Mesodermal cell (in vitro differentiated cells): ENCODE data around the gene RASGRP4.

Experiments
- H3K27ac ChIP-seq: 2 replicates; pipeline ENCODE4 v1.7.0; 2013; ENCODE audit warnings: mild to moderate bottlenecking, low read depth, low read length, moderate library complexity; ENCODE audit not compliant: severe bottlenecking
- H3K36me3 ChIP-seq: 2 replicates; pipeline ENCODE4 v1.7.1; 2013; ENCODE audit warnings: mild to moderate bottlenecking, low read length, moderate library complexity; ENCODE audit not compliant: control insufficient read depth, insufficient read depth
- H3K4me1 ChIP-seq: one replicate; pipeline ENCODE4 v1.7.1; 2013; ENCODE audit warnings: mild to moderate bottlenecking, low read length; ENCODE audit not compliant: insufficient read depth, control insufficient read depth, poor library complexity, severe bottlenecking
- H3K4me3 ChIP-seq: 2 replicates; pipeline ENCODE4 v1.7.0; 2013; ENCODE audit warnings: low read length, control low read depth, mild to moderate bottlenecking; ENCODE audit not compliant: insufficient read depth, poor library complexity, severe bottlenecking; ENCODE audit errors: extremely low read depth
- H3K9me3 ChIP-seq: 2 replicates; pipeline ENCODE4 v1.7.1; 2013; ENCODE audit warnings: mild to moderate bottlenecking, low read length, moderate library complexity; ENCODE audit not compliant: control insufficient read depth
- WGBS, 2 experiments: methylation state at CpG; one replicate each; pipeline ENCODE4 v1.1.5; 2013; ENCODE audit warnings: missing lambda C conversion rate in 2 of 2; ENCODE audit not compliant: insufficient coverage in 2 of 2; 5-methylcytosine and 5-hydroxymethylcytosine counted together

RASGRP4 gene

GRCh38 chr19:38401148-38401547 lies 24.9 kb downstream of the RASGRP4 start:
- Histone ChIP-seq H3K4me3 (no peak overlapping the region), H3K4me1 (peaks cover 19% of the 10 kb centered on the region), H3K36me3 (peaks cover 13% of the 10 kb centered on the region), H3K27ac (peak overlapping the region; percentile 86), H3K9me3 (no peaks in the 10 kb centered on the region)
- no CpG with 5 or more reads among the region's 3 CpGs for WGBS, 2 experiments

- WGBS, 2 experiments = 66 to 76% methylated on average over 4 to 5 of the region's 5 CpGs
- Histone ChIP-seq H3K9me3 (no peaks in the 10 kb centered on the region), H3K4me3 (no peak overlapping the region), H3K27ac (peak overlapping the region; percentile 81), H3K36me3 (peaks cover 13% of the 10 kb centered on the region), H3K4me1 (peaks cover 19% of the 10 kb centered on the region)
Observed at GRCh38 chr19:38400361-38400760, 25.7 kb downstream of the RASGRP4 start.

DNA sequence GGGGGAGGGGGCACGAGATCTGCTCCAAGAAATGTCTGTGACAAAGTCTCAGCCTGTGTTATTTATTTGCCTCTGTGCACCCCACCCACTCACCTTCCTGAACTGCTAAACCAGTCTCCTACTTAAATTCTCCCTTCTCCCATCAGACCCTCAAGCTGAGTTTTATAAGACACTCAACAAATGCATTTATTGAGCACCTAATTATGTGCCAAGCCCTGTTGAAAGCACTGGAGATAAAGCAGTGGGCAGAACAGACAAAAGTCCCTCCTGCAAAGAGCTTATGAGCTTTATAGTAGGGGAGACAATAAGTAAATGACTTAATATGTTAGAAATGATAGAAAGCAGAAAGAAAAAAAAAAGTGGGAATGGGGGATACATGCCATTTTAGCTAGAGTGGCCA lies 26.5 kb downstream of the RASGRP4 start:
- H3K4me1 ChIP-seq = peaks cover 19% of the 10 kb centered on the region
- no peak overlapping the region for H3K27ac ChIP-seq
- peaks cover 21% of the 10 kb centered on the region for H3K36me3 ChIP-seq
- H3K4me3 ChIP-seq = no peak overlapping the region
- no peaks in the 10 kb centered on the region for H3K9me3 ChIP-seq
- 80 to 83% methylated on average over 1 of the region's 1 CpG for WGBS, 2 experiments

GRCh38 chr19:38399081-38399480 lies 26.9 kb downstream of the RASGRP4 start:
- 33 to 75% methylated on average over 1 to 2 of the region's 9 CpGs for WGBS, 2 experiments
- peaks cover 19% of the 10 kb centered on the region for H3K4me1 ChIP-seq
- no peak overlapping the region for H3K27ac ChIP-seq
- no peak overlapping the region for H3K4me3 ChIP-seq
- no peaks in the 10 kb centered on the region for H3K9me3 ChIP-seq
- H3K36me3 ChIP-seq = peaks cover 26% of the 10 kb centered on the region

GRCh38 chr19:38395381-38396114 lies 30.5 kb downstream of the RASGRP4 start:
- no peaks in the 10 kb centered on the region for H3K9me3 ChIP-seq
- H3K36me3 ChIP-seq = peaks cover 53% of the 10 kb centered on the region
- 97% methylated on average over 73 to 82 of the region's 86 CpGs for WGBS, 2 experiments
- H3K4me3 ChIP-seq = no peak overlapping the region
- H3K27ac ChIP-seq = no peak overlapping the region
- peaks cover 22% of the 10 kb centered on the region for H3K4me1 ChIP-seq

- WGBS, 2 experiments = 82 to 92% methylated on average over 26 to 30 of the region's 30 CpGs
- peaks cover 19% of the 10 kb centered on the region for H3K4me1 ChIP-seq
- no peak overlapping the region for H3K27ac ChIP-seq
- H3K36me3 ChIP-seq = peaks cover 53% of the 10 kb centered on the region
- no peaks in the 10 kb centered on the region for H3K9me3 ChIP-seq
- H3K4me3 ChIP-seq = no peak overlapping the region
Observed at GRCh38 chr19:38394488-38394887, 31.5 kb downstream of the RASGRP4 start.

- Histone ChIP-seq H3K36me3 (peaks cover 53% of the 10 kb centered on the region), H3K27ac (no peak overlapping the region), H3K4me1 (peaks cover 15% of the 10 kb centered on the region), H3K9me3 (no peaks in the 10 kb centered on the region), H3K4me3 (no peak overlapping the region)
- WGBS, 2 experiments = 83 to 88% methylated on average over 6 of the region's 6 CpGs
Observed at GRCh38 chr19:38392707-38393308, 33.2 kb downstream of the RASGRP4 start.

DNA sequence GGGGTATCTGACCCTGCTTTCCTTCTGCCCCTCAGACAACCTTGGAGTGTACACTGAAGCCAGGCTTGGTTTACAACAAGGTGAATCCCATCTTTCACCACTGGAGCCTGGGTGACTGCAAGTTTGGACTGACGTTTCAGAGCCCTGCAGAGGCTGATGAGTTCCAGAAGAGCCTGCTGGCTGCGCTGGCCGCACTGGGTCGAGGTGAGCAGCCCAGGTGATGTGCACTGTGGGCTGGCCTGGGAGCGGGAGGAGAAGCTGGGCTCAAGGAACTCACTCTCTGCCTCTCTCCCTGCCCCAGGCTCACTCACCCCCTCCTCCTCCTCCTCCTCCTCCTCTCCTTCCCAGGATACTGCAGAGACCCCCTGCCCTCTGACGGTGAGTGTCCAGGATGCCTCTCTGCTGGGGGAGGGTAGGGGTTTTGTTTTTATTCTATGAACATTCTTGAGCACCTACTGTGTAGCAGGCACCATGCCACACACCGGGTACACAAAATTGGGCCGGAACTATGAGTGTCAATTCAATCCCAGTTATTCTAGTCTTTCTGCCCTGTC lies 34.0 kb downstream of the RASGRP4 start:
- 73 to 77% methylated on average over 3 to 5 of the region's 8 CpGs for WGBS, 2 experiments
- Histone ChIP-seq H3K4me1 (peaks cover 18% of the 10 kb centered on the region), H3K36me3 (peaks cover 51% of the 10 kb centered on the region), H3K27ac (no peak overlapping the region), H3K4me3 (no peak overlapping the region), H3K9me3 (no peaks in the 10 kb centered on the region)

GRCh38 chr19:38389957-38390924 lies 35.8 kb downstream of the RASGRP4 start:
- no peaks in the 10 kb centered on the region for H3K9me3 ChIP-seq
- H3K4me3 ChIP-seq = peak overlapping the region; percentile 68
- peaks cover 46% of the 10 kb centered on the region for H3K36me3 ChIP-seq
- H3K4me1 ChIP-seq = peaks cover 19% of the 10 kb centered on the region
- WGBS, 2 experiments = 39 to 40% methylated on average over 5 to 12 of the region's 22 CpGs
- no peak overlapping the region for H3K27ac ChIP-seq

DNA sequence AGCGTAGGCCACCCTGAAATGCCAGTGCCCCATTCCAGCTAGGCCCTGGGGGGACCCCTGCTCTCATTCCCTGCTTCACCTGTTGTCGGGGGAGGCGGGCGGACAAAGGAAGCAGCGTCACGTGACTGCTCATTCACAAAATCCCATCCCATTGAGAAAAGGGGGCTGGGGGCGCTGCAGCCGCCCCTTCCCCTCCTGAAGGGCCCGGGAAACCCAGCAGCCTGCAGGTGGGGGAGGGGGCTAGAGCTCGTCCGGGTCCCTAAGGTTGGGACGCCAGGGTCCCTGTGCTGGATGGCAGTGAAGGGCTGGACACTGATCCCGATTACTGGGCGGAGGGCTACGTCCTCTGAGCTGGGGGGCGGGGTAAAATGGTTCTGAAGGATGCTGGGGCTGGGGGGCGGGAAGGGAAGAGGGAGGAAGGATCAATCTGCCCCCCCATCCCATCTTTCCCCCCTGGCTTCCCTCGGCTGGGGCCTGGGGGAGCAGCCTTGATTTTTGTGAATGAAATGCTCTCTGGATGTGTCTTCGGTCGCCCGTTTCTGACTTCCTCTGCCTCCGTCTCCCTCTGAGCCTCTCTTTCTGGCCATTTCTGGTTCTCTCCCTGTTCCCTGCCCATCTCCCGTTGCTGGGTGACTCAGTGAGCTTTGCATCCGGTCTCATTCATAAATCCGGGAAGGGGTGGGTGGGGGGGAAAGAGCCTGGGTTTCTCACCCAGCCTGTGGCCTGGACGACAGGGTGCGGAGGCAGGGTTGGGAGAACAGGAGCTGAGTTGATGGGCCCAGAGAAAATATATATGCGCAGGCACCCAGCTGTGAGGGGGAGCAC lies 36.7 kb downstream of the RASGRP4 start:
- no peaks in the 10 kb centered on the region for H3K9me3 ChIP-seq
- H3K27ac ChIP-seq = peak overlapping the region; percentile 86
- H3K36me3 ChIP-seq = peaks cover 41% of the 10 kb centered on the region
- peaks cover 19% of the 10 kb centered on the region for H3K4me1 ChIP-seq
- H3K4me3 ChIP-seq = peak overlapping the region; percentile 68
- WGBS, 2 experiments = 4 to 18% methylated on average over 5 of the region's 28 CpGs
